HCT116 (cell line): ENCODE results near the gene GPAT3. TPM values are rescaled to one million over a fixed set of nuclear protein-coding genes. Genes with fewer than 3 reads are reported as not detected.

Experiments
- ATAC-seq: fragments of 200-7000 bp; cut with Tn5 transposase; 2 replicates; pipeline ENCODE4 v1.9.1; 2020; ENCODE audit warnings: mild to moderate bottlenecking, moderate library complexity
- BruUV-seq: library from RNA; stranded (reverse); fragments of 400-500 nt; replicated peaks from 2 replicates; lab custom pipeline; 2021; lab: Mats Ljungman, UMichigan
- CTCF ChIA-PET: fragments of 300-600 bp; sonication (Branson Sonifier 250); formaldehyde crosslinking; loops from one replicate; lab custom pipeline; 2021; ENCODE audit warnings: antibody characterized with exemption; lab: Charles Lee
- POLR2A ChIA-PET: fragments of 300-600, 350-600 bp; sonication (Branson Sonifier 250); formaldehyde crosslinking; loops from one replicate; lab custom pipeline; 2021; ENCODE audit warnings: antibody characterized with exemption; lab: Charles Lee
- RAD21 ChIA-PET, 2 experiments: fragments of 300-600 bp; sonication (Branson Sonifier 250); formaldehyde crosslinking; loops; one replicate each; lab custom pipeline; 2023; ENCODE audit warnings: low total read pairs in 2 of 2; ENCODE audit not compliant: uncharacterized antibody in 2 of 2, unreplicated experiment in 2 of 2, low non-redundant PET in 1 of 2; lab: Charles Lee
- DNase-seq: peaks from one replicate; pipeline ENCODE4 v3.0.0-alpha.2; 2010; ENCODE audit warnings: low read depth, low spot score
- H2AFZ ChIP-seq: fragments of 200-600 bp; shearing (Covaris generic), sonication (generic); 2 replicates; pipeline ENCODE4 v1.6.1; 2017; ENCODE audit warnings: low read depth, mixed run types, mixed read lengths, antibody characterized with exemption, low read length; ENCODE audit not compliant: poor library complexity, severe bottlenecking
- H3K27ac ChIP-seq: 2 replicates; pipeline ENCODE4 v1.5.1; 2012; ENCODE audit warnings: low read depth, low read length
- H3K27me3 ChIP-seq: fragments of 200-600 bp; sonication (generic); 2 replicates; pipeline ENCODE4 v1.6.1; 2016; ENCODE audit warnings: mixed run types, low read length, mixed read lengths; ENCODE audit not compliant: insufficient read depth
- H3K36me3 ChIP-seq, 2 experiments: fragments of 200-500 bp in 1 of 2; fragments of 200-600 bp in 1 of 2; sonication (Bioruptor generic) in 1 of 2; sonication (generic) in 1 of 2; 2 replicates each; pipeline versions ENCODE4 v1.5.1 to v1.6.1; 2014 to 2016; ENCODE audit warnings: low read length in 2 of 2, inconsistent platforms in 1 of 2, mixed read lengths in 1 of 2, mixed run types in 1 of 2; ENCODE audit not compliant: insufficient read depth in 2 of 2, control insufficient read depth in 1 of 2
- H3K4me1 ChIP-seq, 2 experiments: fragments of 200-600 bp in 1 of 2; sonication (generic) in 1 of 2; 2 replicates each; pipeline versions ENCODE4 v1.5.1 to v1.6.1; 2012 to 2017; ENCODE audit warnings: low read length in 2 of 2, inconsistent platforms in 1 of 2, mild to moderate bottlenecking in 1 of 2, mixed read lengths in 1 of 2, mixed run types in 1 of 2, moderate library complexity in 1 of 2; ENCODE audit not compliant: insufficient read depth in 2 of 2, control insufficient read depth in 1 of 2
- H3K4me2 ChIP-seq: fragments of 200-600 bp; sonication (generic); 2 replicates; pipeline ENCODE4 v1.6.1; 2017; ENCODE audit warnings: mixed run types, low read length, mixed read lengths
- H3K4me3 ChIP-seq, 2 experiments: fragments of 200-600 bp in 1 of 2; sonication (generic) in 1 of 2; replicated peaks in 1 of 2; 2 replicates each; pipeline ENCODE4 v1.5.1; 2011 to 2016; ENCODE audit warnings: low read length in 2 of 2, control low read depth in 1 of 2, low read depth in 1 of 2, mild to moderate bottlenecking in 1 of 2, mixed read lengths in 1 of 2, mixed run types in 1 of 2
- H3K79me2 ChIP-seq: fragments of 200-600 bp; sonication (generic); 2 replicates; pipeline ENCODE4 v1.6.1; 2017; ENCODE audit warnings: mild to moderate bottlenecking, mixed run types, low read length, moderate library complexity, mixed read lengths; ENCODE audit not compliant: insufficient read depth
- H3K9ac ChIP-seq: fragments of 200-600 bp; sonication (generic); 2 replicates; pipeline ENCODE4 v1.6.1; 2016; ENCODE audit warnings: low read length, mixed read lengths
- H3K9me2 ChIP-seq: fragments of 200-600 bp; sonication (generic), shearing (Covaris generic); 2 replicates; pipeline ENCODE4 v1.6.1; 2017; ENCODE audit warnings: mixed run types, mild to moderate bottlenecking, moderate library complexity; ENCODE audit not compliant: insufficient read depth
- H3K9me3 ChIP-seq, 2 experiments: fragments of 200-500 bp in 1 of 2; fragments of 200-600 bp in 1 of 2; sonication (Bioruptor generic) in 1 of 2; sonication (generic) in 1 of 2; 2 replicates each; pipeline ENCODE4 v1.6.1; 2014 to 2017; ENCODE audit warnings: low read length in 2 of 2, mixed read lengths in 2 of 2, inconsistent platforms in 1 of 2, low read depth in 1 of 2, mild to moderate bottlenecking in 1 of 2, mixed run types in 1 of 2, moderate library complexity in 1 of 2; ENCODE audit not compliant: control insufficient read depth in 1 of 2, insufficient read depth in 1 of 2
- H4K20me1 ChIP-seq: fragments of 200-600 bp; sonication (generic), shearing (Covaris generic); 2 replicates; pipeline ENCODE4 v1.6.1; 2017; ENCODE audit warnings: mixed run types, mild to moderate bottlenecking, moderate library complexity; ENCODE audit not compliant: insufficient read depth
- CBX3 ChIP-seq: IDR thresholded peaks from 2 replicates; pipeline ENCODE4 v1.6.1; 2012; ENCODE audit warnings: low read depth
- CEBPB ChIP-seq: IDR thresholded peaks from 2 replicates; pipeline ENCODE4 v1.6.1; 2012; ENCODE audit warnings: low read depth
- EZH2 ChIP-seq: fragments of 200-600 bp; sonication (generic); IDR thresholded peaks from 2 replicates; pipeline ENCODE4 v1.6.1; 2017; ENCODE audit warnings: antibody characterized with exemption, mixed run types
- EZH2phosphoT487 ChIP-seq: fragments of 200-600 bp; IDR thresholded peaks from 2 replicates; pipeline ENCODE4 v1.6.1; 2018; ENCODE audit warnings: antibody characterized with exemption, borderline replicate concordance
- FOSL1 ChIP-seq: IDR thresholded peaks from 2 replicates; pipeline ENCODE4 v1.6.1; 2012; ENCODE audit warnings: low read depth
- JUND ChIP-seq: IDR thresholded peaks from 2 replicates; pipeline ENCODE4 v1.6.1; 2012
- POLR2A ChIP-seq: IDR thresholded peaks from 2 replicates; pipeline ENCODE4 v1.7.0; 2011; ENCODE audit warnings: borderline replicate concordance; ENCODE audit not compliant: insufficient read depth, insufficient read length; ENCODE audit errors: extremely low read depth
- POLR2AphosphoS5 ChIP-seq: IDR thresholded peaks from 2 replicates; pipeline ENCODE4 v1.6.1; 2011; ENCODE audit warnings: mild to moderate bottlenecking, low read depth, low read length, moderate library complexity
- RAD21 ChIP-seq: IDR thresholded peaks from 2 replicates; pipeline ENCODE4 v1.6.1; 2012; ENCODE audit warnings: low read depth, mild to moderate bottlenecking
- SP1 ChIP-seq: IDR thresholded peaks from 2 replicates; pipeline ENCODE4 v1.6.1; 2012; ENCODE audit warnings: low read depth
- SRF ChIP-seq: IDR thresholded peaks from 2 replicates; pipeline ENCODE4 v1.6.1; 2012; ENCODE audit warnings: low read depth
- TCF7L2 ChIP-seq: IDR thresholded peaks from 2 replicates; pipeline ENCODE4 v1.7.0; 2011; ENCODE audit warnings: borderline replicate concordance, inconsistent platforms; ENCODE audit not compliant: insufficient read depth, insufficient read length; ENCODE audit errors: extremely low read depth
- ZFX ChIP-seq: fragments of 450-650 bp; IDR thresholded peaks from 2 replicates; pipeline ENCODE4 v1.6.1; 2017
- intact Hi-C: fragments of 100-400 bp; cut with micrococcal nuclease; formaldehyde crosslinking; loops from 2 replicates; pipeline ENCODE4 v1.10.0; 2022
- total RNA-seq: library from RNA; stranded (reverse); gene quantifications from one replicate; pipeline ENCODE4 v1.2.1, GENCODE V29; 2021; ENCODE audit not compliant: unreplicated experiment
- TF ChIP-seq, protein P1 (sequence below): IDR thresholded peaks from 2 replicates; pipeline ENCODE4 v1.6.1; 2012
- TF ChIP-seq, protein P2 (sequence below): IDR thresholded peaks from 2 replicates; pipeline ENCODE4 v1.6.1; 2011; ENCODE audit warnings: mild to moderate bottlenecking, low read length, moderate library complexity; ENCODE audit not compliant: insufficient replicate concordance; ENCODE audit errors: extremely low read depth
- TF ChIP-seq, protein P3 (sequence below), 3 experiments: fragments of 200-600 bp in 1 of 3; sonication (generic) in 1 of 3; IDR thresholded peaks in 2 of 3; conservative IDR thresholded peaks in 1 of 3; 2 replicates each; pipeline ENCODE4 v1.5.1; 2012 to 2017; ENCODE audit warnings: low read depth in 2 of 3, low read length in 2 of 3, antibody characterized with exemption in 1 of 3, borderline replicate concordance in 1 of 3, control low read depth in 1 of 3, mild to moderate bottlenecking in 1 of 3, mixed read lengths in 1 of 3, mixed run types in 1 of 3, moderate library complexity in 1 of 3; ENCODE audit not compliant: insufficient read depth in 1 of 3

Gene GPAT3
- total RNA-seq, 1 experiment from 2014 or later, result 36.7 TPM

GRCh38 chr4:83516042-83516772 lies 19.7 kb upstream of the GPAT3 start:
- Histone ChIP-seq H3K4me2 (no peak overlapping the region), H3K27me3 (no peaks in the 10 kb centered on the region), H3K4me1 (no peaks in the 10 kb centered on the region), H3K9me3 (no peaks in the 10 kb centered on the region), H3K4me3 (no peak overlapping the region), H2AFZ (no peak overlapping the region), H3K79me2 (no peaks in the 10 kb centered on the region), H4K20me1 (no peaks in the 10 kb centered on the region), H3K9ac (no peak overlapping the region), H3K27ac (no peak overlapping the region), H3K36me3 (no peaks in the 10 kb centered on the region), H3K9me2 (no peaks in the 10 kb centered on the region)
- ChIA-PET CTCF (no interaction called here), RAD21 (no interaction called here), POLR2A (no interaction called here)
- no TSS peak for BruUV-seq
- TF ChIP-seq SRF, result no peak
- no peak for DNase-seq
- intact Hi-C loops, result no loop called here
- ATAC-seq, result no peak

GRCh38 chr4:83522239-83522638 lies 13.7 kb upstream of the GPAT3 start:
- CTCF ChIA-PET, result no interaction called here
- POLR2A ChIA-PET, result no interaction called here
- intact Hi-C loops, result no loop called here
- Histone ChIP-seq H3K4me3 (no peak overlapping the region), H3K9me2 (no peaks in the 10 kb centered on the region), H3K9ac (no peak overlapping the region), H3K9me3 (no peaks in the 10 kb centered on the region), H3K27me3 (no peaks in the 10 kb centered on the region), H3K36me3 (no peaks in the 10 kb centered on the region), H3K4me2 (no peak overlapping the region), H3K79me2 (no peaks in the 10 kb centered on the region), H3K4me1 (no peaks in the 10 kb centered on the region), H4K20me1 (no peaks in the 10 kb centered on the region), H3K27ac (no peak overlapping the region), H2AFZ (no peak overlapping the region)
- no TSS peak for BruUV-seq
- RAD21 ChIA-PET, result no interaction called here
- DNase-seq (no peak), ATAC-seq (no peak)
- TF ChIP-seq POLR2AphosphoS5, result no peak
- no peak for TF ChIP-seq JUND
- no peak for TF ChIP-seq EZH2phosphoT487
- no peak for TF ChIP-seq POLR2A
- TF ChIP-seq, protein P1, sequence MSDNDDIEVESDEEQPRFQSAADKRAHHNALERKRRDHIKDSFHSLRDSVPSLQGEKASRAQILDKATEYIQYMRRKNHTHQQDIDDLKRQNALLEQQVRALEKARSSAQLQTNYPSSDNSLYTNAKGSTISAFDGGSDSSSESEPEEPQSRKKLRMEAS, result no peak
- no peak for TF ChIP-seq SRF
- TF ChIP-seq TCF7L2, result no peak
- TF ChIP-seq CEBPB, result no peak
- no peak for TF ChIP-seq RAD21
- TF ChIP-seq, protein P2, sequence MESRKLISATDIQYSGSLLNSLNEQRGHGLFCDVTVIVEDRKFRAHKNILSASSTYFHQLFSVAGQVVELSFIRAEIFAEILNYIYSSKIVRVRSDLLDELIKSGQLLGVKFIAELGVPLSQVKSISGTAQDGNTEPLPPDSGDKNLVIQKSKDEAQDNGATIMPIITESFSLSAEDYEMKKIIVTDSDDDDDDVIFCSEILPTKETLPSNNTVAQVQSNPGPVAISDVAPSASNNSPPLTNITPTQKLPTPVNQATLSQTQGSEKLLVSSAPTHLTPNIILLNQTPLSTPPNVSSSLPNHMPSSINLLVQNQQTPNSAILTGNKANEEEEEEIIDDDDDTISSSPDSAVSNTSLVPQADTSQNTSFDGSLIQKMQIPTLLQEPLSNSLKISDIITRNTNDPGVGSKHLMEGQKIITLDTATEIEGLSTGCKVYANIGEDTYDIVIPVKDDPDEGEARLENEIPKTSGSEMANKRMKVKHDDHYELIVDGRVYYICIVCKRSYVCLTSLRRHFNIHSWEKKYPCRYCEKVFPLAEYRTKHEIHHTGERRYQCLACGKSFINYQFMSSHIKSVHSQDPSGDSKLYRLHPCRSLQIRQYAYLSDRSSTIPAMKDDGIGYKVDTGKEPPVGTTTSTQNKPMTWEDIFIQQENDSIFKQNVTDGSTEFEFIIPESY, result no peak
- TF ChIP-seq, protein P3, sequence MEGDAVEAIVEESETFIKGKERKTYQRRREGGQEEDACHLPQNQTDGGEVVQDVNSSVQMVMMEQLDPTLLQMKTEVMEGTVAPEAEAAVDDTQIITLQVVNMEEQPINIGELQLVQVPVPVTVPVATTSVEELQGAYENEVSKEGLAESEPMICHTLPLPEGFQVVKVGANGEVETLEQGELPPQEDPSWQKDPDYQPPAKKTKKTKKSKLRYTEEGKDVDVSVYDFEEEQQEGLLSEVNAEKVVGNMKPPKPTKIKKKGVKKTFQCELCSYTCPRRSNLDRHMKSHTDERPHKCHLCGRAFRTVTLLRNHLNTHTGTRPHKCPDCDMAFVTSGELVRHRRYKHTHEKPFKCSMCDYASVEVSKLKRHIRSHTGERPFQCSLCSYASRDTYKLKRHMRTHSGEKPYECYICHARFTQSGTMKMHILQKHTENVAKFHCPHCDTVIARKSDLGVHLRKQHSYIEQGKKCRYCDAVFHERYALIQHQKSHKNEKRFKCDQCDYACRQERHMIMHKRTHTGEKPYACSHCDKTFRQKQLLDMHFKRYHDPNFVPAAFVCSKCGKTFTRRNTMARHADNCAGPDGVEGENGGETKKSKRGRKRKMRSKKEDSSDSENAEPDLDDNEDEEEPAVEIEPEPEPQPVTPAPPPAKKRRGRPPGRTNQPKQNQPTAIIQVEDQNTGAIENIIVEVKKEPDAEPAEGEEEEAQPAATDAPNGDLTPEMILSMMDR (IDR thresholded peaks at IDR 0.05 in 2 of 3, conservative IDR thresholded peaks at IDR 0.05 in 1 of 3; ENCODE audit: borderline replicate concordance in 1 of 3, insufficient read depth in 1 of 3, low read depth in 2 of 3, low read length in 2 of 3), result no peak
- no peak for TF ChIP-seq SP1
- no peak for TF ChIP-seq ZFX
- no peak for TF ChIP-seq FOSL1
- no peak for TF ChIP-seq EZH2
- TF ChIP-seq CBX3, result no peak
